AG04450 (cell line): Measurements from ENCODE around the gene SCN10A. TPM values are rescaled to one million over a fixed set of nuclear protein-coding genes. Genes with fewer than 3 reads are reported as not detected.

Source experiments
- CTCF ChIA-PET: fragments of 300-600, 350-600 bp; formaldehyde crosslinking; extraction: SDS; loops from one replicate; lab custom pipeline; 2022; ENCODE audit warnings: antibody characterized with exemption, inconsistent platforms; lab: Charles Lee
- POLR2A ChIA-PET: fragments of 350-600 bp; formaldehyde crosslinking; extraction: SDS; loops from one replicate; lab custom pipeline; 2021; ENCODE audit warnings: antibody characterized with exemption, inconsistent platforms; lab: Yijun Ruan, JAX
- DNase-seq: peaks from one replicate; pipeline ENCODE4 v3.0.0-alpha.2; 2011; ENCODE audit warnings: low read depth, low spot score
- H3K27ac ChIP-seq: one replicate; pipeline ENCODE4 v1.5.1; 2012; ENCODE audit warnings: low read depth, low read length, control low read depth
- H3K27me3 ChIP-seq: one replicate; pipeline ENCODE4 v1.6.0; 2012; ENCODE audit warnings: low read length; ENCODE audit not compliant: control insufficient read depth, insufficient read depth
- H3K4me3 ChIP-seq: 2 replicates; pipeline ENCODE4 v1.5.1; 2011; ENCODE audit warnings: mild to moderate bottlenecking, low read depth, low read length, control low read depth
- H3K9me3 ChIP-seq: 2 replicates; pipeline ENCODE4 v1.5.1; 2012; ENCODE audit warnings: low read length; ENCODE audit not compliant: control insufficient read depth, insufficient read depth
- CTCF ChIP-seq: IDR thresholded peaks from 2 replicates; pipeline ENCODE4 v1.5.1; 2011; ENCODE audit warnings: low read depth, low read length, control low read depth, inconsistent platforms
- polyA plus RNA-seq: library from polyadenylated mRNA; depleted of rRNA; stranded (reverse); fragments of >200 nt; gene quantifications from 2 replicates; pipeline ENCODE4 v1.2.3, GENCODE V29; 2011

SCN10A gene
- polyA plus RNA-seq, 1 experiment: not detected

GRCh38 chr3:38713121-38713520 is 102.9 kb downstream of the SCN10A start:
- ChIA-PET POLR2A (no interaction called here), CTCF (no interaction called here)
- H3K9me3 ChIP-seq: no peaks in the 10 kb centered on the region
- H3K27ac ChIP-seq: no peak overlapping the region
- no peak for DNase-seq
- TF ChIP-seq CTCF: no peak
- H3K27me3 ChIP-seq: peaks cover 3% of the 10 kb centered on the region
- H3K4me3 ChIP-seq: no peak overlapping the region

GRCh38 chr3:38711321-38711720 is 104.7 kb downstream of the SCN10A start:
- H3K9me3 ChIP-seq: no peaks in the 10 kb centered on the region
- ChIA-PET POLR2A (no interaction called here), CTCF (no interaction called here)
- no peak overlapping the region for H3K27ac ChIP-seq
- TF ChIP-seq CTCF: no peak
- DNase-seq: no peak
- peaks cover 9% of the 10 kb centered on the region for H3K27me3 ChIP-seq
- H3K4me3 ChIP-seq: no peak overlapping the region

- no peak for DNase-seq
- CTCF ChIA-PET: no interaction called here
These were observed 108.3 kb downstream of the SCN10A start for GRCh38 chr3:38707730-38708129.

GRCh38 chr3:38706961-38707360 is 109.1 kb downstream of the SCN10A start:
- H3K9me3 ChIP-seq: no peaks in the 10 kb centered on the region
- no peak for DNase-seq
- H3K27me3 ChIP-seq: peaks cover 16% of the 10 kb centered on the region
- POLR2A ChIA-PET: no interaction called here
- no peak overlapping the region for H3K4me3 ChIP-seq
- CTCF ChIA-PET: no interaction called here
- TF ChIP-seq CTCF: no peak
- H3K27ac ChIP-seq: no peak overlapping the region

More at GRCh38 chr3:38707730-38708129, 108.3 kb downstream of the SCN10A start:
- TF ChIP-seq CTCF: no peak; the same call in 1 of the 2 replicates
- Histone ChIP-seq H3K4me3 (no peak overlapping the region), H3K9me3 (no peaks in the 10 kb centered on the region), H3K27me3 (peaks cover 16% of the 10 kb centered on the region), H3K27ac (no peak overlapping the region)
- POLR2A ChIA-PET: no interaction called here

GRCh38 chr3:38702231-38702630 is 113.8 kb downstream of the SCN10A start:
- Histone ChIP-seq H3K4me3 (no peak overlapping the region), H3K9me3 (no peaks in the 10 kb centered on the region), H3K27ac (no peak overlapping the region), H3K27me3 (peaks cover 16% of the 10 kb centered on the region)
- POLR2A ChIA-PET: interaction anchor here (1.1 kb wide), 1 partner anchor 21 kb away, joined by 3 read pairs; no protein-coding TSS in a partner anchor
- DNase-seq: no peak
- no peak for TF ChIP-seq CTCF
- CTCF ChIA-PET: no interaction called here
